Left lung (tissue), 10 donors: Measurements from ENCODE around the gene PAXX. TPM values are rescaled to one million over a fixed set of nuclear protein-coding genes. Genes with fewer than 3 reads are reported as not detected.
A peak's percentile ranks its signal among the peaks of the same experiment; 100 is the strongest.

ENCODE experiments used
- ATAC-seq: fragments of 200-7000 bp; cut with Tn5 transposase; one replicate; pipeline ENCODE4 v1.9.1; 2020; ENCODE audit warnings: moderate library complexity
- DNase-seq, 4 donors: peaks; one replicate each; pipeline ENCODE4 v3.0.0-alpha.2; 2013 to 2020
- H3K27ac ChIP-seq, 2 donors: fragments of 200-600 bp; sonication (generic) in 1 of 2; one replicate each; pipeline versions ENCODE4 v1.5.0 to v1.8.0; 2020 to 2021
- H3K27me3 ChIP-seq, 2 donors: fragments of 200-600 bp; sonication (generic) in 1 of 2; one replicate each; pipeline versions ENCODE4 v1.5.0 to v1.8.0; 2020 to 2021
- H3K36me3 ChIP-seq, 2 donors: fragments of 200-600 bp; sonication (generic) in 1 of 2; one replicate each; pipeline versions ENCODE4 v1.5.0 to v1.8.0; 2020 to 2021
- H3K4me1 ChIP-seq, 2 donors: fragments of 200-600 bp; one replicate each; pipeline ENCODE4 v1.8.0; 2021
- H3K4me3 ChIP-seq, 2 donors: fragments of 200-600 bp; sonication (generic) in 1 of 2; one replicate each; pipeline versions ENCODE4 v1.5.0 to v1.8.0; 2020 to 2021; ENCODE audit warnings: mild to moderate bottlenecking in 1 of 2
- H3K9me3 ChIP-seq, 2 donors: fragments of 200-600 bp; sonication (generic) in 1 of 2; one replicate each; pipeline versions ENCODE4 v1.5.0 to v1.8.0; 2020 to 2021
- CTCF ChIP-seq, 2 donors: fragments of 200-600 bp; sonication (generic) in 1 of 2; IDR thresholded peaks; one replicate each; pipeline versions ENCODE4 v1.5.0 to v1.8.0; 2021; ENCODE audit warnings: antibody characterized with exemption in 2 of 2
- intact Hi-C, 2 donors: fragments of 100-400 bp; cut with DNase I; formaldehyde crosslinking; loops; one replicate each; pipeline versions ENCODE4 v1.11.2 to v1.14.2; 2022
- polyA plus RNA-seq, 6 donors: library from polyadenylated mRNA; unstranded; fragments of 120-200 nt; gene quantifications; one replicate each; pipeline ENCODE4 v1.2.1, GENCODE V29; 2013; ENCODE audit not compliant: insufficient read length in 6 of 6
- total RNA-seq, 2 donors: library from RNA; stranded (reverse); fragmentation: NEBNext Ultra II Directional; extraction: Animal tissue kit (Norgen Biotek cat#: 25700); gene quantifications; one replicate each; pipeline ENCODE4 v1.2.1, GENCODE V29; 2021
- donor health status: DM: no; HTN: yes; CAD: no.
- donor health status: DM: no; HTN: no; CAD: no.

Gene PAXX
- total and polyA plus RNA-seq, 8 donors, result 28.1 to 56.6 (median 34.2) TPM

DNA sequence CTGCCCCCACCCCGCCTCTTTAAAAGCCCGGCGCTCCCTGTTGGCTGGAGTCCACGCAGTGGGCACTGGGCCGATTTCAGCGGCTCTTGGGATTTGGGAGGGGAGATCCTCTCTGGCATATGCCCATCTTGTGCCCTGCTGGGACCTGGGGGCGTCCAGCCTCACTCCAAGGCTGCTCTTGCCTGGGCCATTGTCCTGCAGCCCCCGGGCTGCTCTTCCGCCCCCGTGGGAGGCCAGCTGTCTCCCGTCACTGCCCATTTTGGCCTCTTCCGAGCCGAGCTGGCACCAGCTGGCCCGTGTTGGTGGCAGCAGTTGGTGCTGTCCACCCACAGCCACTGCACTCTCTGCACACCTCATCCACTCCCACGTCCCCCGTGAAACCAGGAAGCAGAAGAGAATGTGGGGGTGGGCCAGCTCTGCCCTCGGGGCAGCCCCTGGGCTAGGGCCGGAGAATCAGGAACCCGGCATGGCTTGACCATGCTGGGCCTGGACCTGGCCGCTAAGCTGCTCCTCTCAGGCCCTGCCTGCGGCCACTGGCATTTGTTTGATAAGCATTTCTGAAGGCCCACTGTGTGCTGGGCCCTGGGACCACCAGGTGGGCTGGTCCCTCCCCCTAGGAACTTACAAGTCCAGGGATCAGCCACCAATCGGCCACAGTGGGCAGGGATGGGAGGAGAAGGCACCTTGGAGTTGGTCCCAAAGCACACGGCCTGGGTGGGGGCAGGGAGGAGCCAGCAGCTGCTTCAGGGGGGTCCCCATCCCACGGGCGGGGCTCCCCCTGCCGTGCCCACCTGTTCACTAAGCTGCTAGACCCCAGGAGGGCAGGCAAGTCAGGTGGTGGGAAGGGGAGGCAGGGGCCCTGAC lies 45.0 kb upstream of the PAXX start:
- no peak overlapping the region for H3K4me3 ChIP-seq
- no peak for TF ChIP-seq CTCF (IDR thresholded peaks at IDR 0.05)
- no peaks in the 10 kb centered on the region for H3K9me3 ChIP-seq
- intact Hi-C loops, result no loop called here
- H3K27ac ChIP-seq, result no peak overlapping the region
- no peaks in the 10 kb centered on the region for H3K27me3 ChIP-seq
- DNase-seq (peak in 2 of 4 donors; percentile 30 to 74), ATAC-seq (no peak)
- peaks cover 13 to 54% of the 10 kb centered on the region in 2 donors for H3K4me1 ChIP-seq
- peaks cover 0 to 9% of the 10 kb centered on the region in 2 donors for H3K36me3 ChIP-seq

DNA sequence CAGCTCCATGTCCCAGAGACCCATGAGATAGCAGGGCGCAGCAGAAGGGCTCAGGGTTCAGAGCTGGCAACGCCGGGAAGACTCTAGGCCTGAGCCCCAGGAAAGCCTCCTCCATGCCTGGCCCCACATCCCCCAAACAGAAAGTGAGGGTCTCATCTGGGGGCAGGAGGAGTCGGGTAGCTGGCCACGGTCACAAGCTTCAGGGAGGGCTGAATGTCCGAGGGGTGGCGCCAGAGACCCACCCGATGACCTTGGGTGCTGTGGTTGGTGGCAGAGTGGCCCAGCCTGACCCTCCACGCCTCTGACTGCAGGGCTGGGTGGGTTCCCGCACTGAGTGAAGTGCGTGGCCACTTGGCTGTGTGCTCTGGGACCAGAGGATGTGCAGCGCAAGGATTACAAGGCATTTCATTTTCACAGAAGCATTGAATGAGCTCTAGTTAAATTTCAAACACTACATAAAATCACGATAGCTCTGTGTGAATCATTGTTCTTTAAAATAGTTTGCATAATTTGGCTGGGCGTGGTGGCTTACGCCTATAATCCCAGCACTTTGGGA lies 44.2 kb upstream of the PAXX start:
- no peak overlapping the region for H3K27ac ChIP-seq

GRCh38 chr9:136949239-136949816 lies 42.9 kb upstream of the PAXX start:
- no peak for TF ChIP-seq CTCF (IDR thresholded peaks at IDR 0.05)
- no peaks in the 10 kb centered on the region for H3K9me3 ChIP-seq
- peak in 2 of 4 donors; percentile 10 to 79 for DNase-seq
- peak overlapping the region; percentile 76 to 81 for H3K27ac ChIP-seq
- H3K4me1 ChIP-seq, result peaks cover 10 to 38% of the 10 kb centered on the region in 2 donors
- no peaks in the 10 kb centered on the region for H3K27me3 ChIP-seq
- H3K36me3 ChIP-seq, result no peaks in the 10 kb centered on the region
- H3K4me3 ChIP-seq, result peak overlapping the region; percentile 50 to 70
- intact Hi-C loops, result no loop called here
- peak; percentile 4 for ATAC-seq

More for the DNA sequence above, 44.2 kb upstream of the PAXX start:
- DNase-seq (peak; percentile 18 to 81 (median 53)), ATAC-seq (no peak)
- TF ChIP-seq CTCF (IDR thresholded peaks at IDR 0.05), result peak; percentile 48 to 50
- H3K27me3 ChIP-seq, result no peaks in the 10 kb centered on the region
- H3K36me3 ChIP-seq, result peaks cover 0 to 1% of the 10 kb centered on the region in 2 donors
- H3K4me1 ChIP-seq, result peaks cover 13 to 46% of the 10 kb centered on the region in 2 donors
- no peak overlapping the region for H3K4me3 ChIP-seq
- no peaks in the 10 kb centered on the region for H3K9me3 ChIP-seq
- intact Hi-C loops, result no loop called here

DNA sequence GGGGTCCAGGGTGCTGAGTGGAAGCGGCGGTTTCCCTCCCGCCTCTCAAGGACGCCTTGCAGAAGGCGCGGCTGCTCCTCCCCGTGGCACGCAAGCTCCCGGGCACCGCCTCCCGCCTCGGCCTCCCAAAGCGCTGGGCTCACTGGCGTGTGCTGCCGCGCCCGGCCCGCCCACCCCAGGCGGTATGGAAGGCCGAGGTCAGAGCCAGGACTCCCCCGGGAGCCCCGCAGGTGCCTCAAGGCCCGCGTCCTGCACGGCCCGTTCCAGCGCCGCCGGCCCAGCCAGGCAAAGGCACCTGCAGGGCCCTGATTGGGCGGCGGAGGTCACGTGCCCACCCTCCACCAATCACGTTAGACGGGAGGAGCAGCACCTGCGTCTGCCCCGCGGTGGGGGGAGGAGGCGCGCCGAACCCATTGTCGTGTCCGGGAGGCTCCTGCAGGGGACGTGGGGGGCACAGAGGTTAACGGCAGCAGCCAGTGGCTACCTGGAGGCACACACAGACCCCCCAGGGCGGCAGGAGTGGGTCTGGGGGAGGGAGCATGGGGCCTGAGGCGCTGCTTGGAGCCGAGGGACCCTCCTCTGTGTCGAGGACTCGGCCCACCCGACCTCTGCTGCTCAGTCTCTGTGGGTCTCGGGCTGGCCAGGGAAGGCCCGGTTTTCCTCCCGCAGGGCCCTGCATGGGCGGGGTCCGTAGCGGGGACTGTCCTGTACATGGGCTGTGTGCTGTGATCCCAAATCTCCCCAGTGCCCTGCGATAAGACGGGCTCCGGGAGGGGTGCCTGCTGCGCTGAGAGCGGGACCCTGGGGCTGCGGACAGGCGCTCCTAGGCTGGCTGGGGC lies 42.2 kb upstream of the PAXX start:
- H3K36me3 ChIP-seq, result no peaks in the 10 kb centered on the region
- peak; percentile 92 for ATAC-seq
- H3K27ac ChIP-seq, result peak overlapping the region; percentile 76 to 81
- H3K4me1 ChIP-seq, result peaks cover 10 to 35% of the 10 kb centered on the region in 2 donors
- H3K4me3 ChIP-seq, result peak overlapping the region; percentile 50 to 70
- intact Hi-C loops, result no loop called here
- no peaks in the 10 kb centered on the region for H3K27me3 ChIP-seq
- peak in 1 of 2 donors; percentile 12 for TF ChIP-seq CTCF (IDR thresholded peaks at IDR 0.05)
- DNase-seq, result peak; percentile 68 to 98 (median 94)
- no peaks in the 10 kb centered on the region for H3K9me3 ChIP-seq
